ENCODE data around the gene PLEKHO1.

The PLEKHO1 gene

DNA sequence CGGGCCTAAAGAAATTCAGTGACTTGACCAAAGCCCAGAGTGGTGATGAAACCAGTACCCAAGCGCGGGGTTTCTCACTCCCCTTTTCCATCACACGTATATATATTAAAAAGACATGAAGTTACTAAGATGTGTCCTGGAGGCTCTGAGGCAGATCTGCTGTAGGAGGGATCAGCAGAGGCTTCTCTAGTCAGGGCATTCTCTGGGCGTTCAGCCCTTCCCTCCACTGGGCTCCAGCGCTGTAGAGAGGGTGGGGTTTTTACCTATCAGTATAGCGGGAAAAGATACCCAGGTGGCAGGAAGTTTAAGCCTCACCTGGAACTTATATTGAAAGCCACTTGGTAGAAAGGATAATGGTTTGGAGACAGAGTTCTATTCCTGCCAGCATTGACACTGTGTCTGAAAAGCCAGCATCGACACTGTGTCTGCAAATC is 862 bp upstream of the PLEKHO1 start:
- TF ChIP-seq, protein P1, sequence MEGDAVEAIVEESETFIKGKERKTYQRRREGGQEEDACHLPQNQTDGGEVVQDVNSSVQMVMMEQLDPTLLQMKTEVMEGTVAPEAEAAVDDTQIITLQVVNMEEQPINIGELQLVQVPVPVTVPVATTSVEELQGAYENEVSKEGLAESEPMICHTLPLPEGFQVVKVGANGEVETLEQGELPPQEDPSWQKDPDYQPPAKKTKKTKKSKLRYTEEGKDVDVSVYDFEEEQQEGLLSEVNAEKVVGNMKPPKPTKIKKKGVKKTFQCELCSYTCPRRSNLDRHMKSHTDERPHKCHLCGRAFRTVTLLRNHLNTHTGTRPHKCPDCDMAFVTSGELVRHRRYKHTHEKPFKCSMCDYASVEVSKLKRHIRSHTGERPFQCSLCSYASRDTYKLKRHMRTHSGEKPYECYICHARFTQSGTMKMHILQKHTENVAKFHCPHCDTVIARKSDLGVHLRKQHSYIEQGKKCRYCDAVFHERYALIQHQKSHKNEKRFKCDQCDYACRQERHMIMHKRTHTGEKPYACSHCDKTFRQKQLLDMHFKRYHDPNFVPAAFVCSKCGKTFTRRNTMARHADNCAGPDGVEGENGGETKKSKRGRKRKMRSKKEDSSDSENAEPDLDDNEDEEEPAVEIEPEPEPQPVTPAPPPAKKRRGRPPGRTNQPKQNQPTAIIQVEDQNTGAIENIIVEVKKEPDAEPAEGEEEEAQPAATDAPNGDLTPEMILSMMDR (IDR thresholded peaks at IDR 0.05; ENCODE audit: borderline replicate concordance, insufficient read depth, low read depth, low read length): no peak
- peak overlapping the region; percentile 95 for H3K4me3 ChIP-seq (ENCODE audit: low read depth, low read length)

DNA sequence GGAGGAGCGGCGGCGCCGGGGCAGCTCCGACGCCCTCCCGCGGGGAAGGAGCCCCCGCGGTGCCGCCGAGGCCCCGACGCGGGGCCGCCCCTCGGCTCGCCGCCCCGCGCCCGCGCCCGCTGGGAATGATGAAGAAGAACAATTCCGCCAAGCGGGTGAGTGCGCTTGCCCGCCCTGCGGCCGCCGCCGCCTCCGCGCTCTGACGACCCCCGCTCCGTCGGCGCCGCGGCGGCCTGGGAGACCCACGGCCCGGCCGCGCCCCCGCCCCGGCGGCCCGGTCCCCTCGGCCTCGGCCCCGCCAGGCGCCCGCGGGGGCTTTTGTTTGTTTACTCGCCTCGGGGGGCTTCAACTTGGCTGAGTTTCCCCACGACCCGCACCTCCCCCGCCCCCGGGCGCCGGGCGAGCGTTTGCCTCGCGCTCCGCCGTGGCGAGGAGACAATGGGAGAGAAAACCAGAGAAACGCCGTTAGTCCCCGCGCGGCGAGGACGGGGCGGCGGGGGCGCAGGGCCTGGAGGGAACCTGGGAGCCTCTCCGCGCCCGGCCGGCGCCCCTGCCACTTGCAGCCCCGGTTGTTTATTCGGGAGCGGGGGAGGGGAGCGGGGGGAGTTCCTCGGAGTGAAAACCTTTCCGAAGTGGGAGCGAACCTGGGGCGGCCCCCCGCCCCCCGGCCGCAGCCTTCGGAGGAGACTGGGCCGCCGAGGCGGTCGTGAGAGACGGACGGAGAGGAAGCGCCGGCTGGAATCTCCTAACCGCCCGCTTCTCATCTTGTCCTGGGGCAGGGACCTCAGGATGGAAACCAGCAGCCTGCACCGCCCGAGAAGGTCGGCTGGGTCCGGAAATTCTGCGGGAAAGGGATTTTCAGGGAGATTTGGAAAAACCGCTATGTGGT is 661 bp downstream of the PLEKHO1 start:
- peak overlapping the region; percentile 95 for H3K4me3 ChIP-seq (ENCODE audit: low read depth, low read length)
- TF ChIP-seq, protein P1 (IDR thresholded peaks at IDR 0.05; ENCODE audit: borderline replicate concordance, insufficient read depth, low read depth, low read length): no peak

DNA sequence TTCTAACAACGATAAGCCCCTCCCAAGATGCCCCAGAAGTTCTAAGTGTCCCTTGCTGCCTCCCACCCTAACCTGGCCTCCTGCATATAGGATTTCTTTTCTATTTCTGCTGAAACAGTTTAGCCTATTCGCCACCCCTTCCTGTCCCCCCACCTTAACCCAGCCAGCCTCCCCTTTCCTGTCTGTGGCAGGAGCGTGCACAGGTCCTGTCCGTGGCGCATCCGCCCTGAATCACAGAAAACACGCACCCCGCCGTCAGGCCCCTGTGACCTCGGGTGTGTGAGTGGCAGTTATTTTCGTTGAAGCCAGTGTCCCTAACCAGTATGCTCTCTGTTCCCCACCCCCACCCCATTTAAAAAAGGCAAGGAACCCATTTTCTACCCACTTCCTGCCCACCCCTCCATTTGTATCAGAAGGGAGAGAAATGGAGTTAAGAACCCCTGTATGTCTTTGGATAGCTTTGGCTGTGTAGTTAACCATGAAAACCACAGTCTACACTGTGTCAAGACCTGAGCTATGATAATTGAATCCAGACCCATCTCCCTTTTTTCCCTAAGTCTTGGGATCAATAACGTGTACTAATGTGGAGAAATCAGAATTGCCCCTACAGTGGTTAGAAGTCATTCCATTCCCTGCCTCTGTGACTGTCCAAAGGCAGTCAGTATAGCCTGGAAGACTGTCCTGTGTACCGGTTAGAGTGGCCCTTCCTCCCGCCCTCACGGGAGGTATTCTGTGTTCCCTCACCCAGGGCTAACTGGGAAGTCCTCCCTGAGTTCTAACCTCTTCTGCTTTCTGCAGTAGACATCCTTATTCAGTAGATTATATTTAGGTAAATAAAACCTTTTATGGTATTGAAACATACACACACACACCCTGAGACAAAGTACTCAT is 1.8 kb downstream of the PLEKHO1 start:
- TF ChIP-seq, protein P1 (IDR thresholded peaks at IDR 0.05; ENCODE audit: borderline replicate concordance, insufficient read depth, low read depth, low read length): no peak
- H3K4me3 ChIP-seq (ENCODE audit: low read depth, low read length): peak overlapping the region; percentile 95

DNA sequence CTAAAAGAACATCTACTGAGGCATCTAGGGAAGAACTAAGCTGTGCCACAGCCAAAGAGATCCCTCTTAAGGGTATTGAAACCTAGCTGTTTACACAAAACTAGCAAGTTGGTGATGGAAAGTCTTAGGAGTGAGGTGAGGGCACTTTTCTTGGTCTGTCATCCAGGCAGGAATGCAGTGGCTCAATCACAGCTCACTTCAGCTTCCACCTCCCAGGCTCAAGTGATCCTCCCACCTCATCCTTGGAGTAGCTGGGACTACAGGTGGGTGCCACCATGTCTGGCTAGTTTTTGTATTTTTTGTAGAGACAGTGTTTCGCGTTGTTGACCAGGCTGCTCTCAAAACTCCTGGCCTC is 2.4 kb downstream of the PLEKHO1 start:
- H3K4me3 ChIP-seq (ENCODE audit: low read depth, low read length): peak overlapping the region; percentile 95
- TF ChIP-seq, protein P1 (IDR thresholded peaks at IDR 0.05; ENCODE audit: borderline replicate concordance, insufficient read depth, low read depth, low read length): no peak

DNA sequence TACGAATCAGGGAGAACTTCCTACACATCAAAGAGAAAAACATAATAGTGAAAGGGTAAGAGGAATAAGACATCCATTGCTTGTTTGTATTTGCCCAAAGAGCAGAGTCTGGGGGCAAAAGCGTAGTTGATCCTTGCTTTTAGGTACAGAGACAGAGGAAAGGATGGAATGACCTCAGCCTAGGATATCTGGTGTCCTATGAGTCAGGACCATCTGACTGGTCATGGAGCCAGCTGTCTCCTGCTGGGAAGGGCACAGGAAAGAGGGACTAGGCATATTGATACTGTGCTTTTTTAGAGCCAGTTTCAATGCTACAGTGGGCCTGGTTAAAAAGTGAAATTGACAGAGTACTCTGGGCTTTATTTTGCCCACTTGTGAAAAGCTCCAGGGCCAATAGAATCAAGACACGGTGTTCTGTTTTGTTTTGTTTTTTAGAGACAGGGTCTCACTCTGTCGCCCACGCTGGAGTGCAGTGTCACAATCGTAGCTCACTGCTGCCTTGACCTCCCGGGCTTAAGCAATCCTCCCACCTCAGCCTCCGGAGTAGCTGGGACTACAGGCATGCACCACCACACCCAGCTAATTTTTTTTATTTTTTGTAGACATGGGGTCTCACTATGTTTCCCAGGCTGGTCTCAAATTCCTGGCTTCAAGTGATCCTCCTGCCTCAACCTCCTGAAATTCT is 3.2 kb downstream of the PLEKHO1 start:
- no peak overlapping the region for H3K4me3 ChIP-seq (ENCODE audit: low read depth, low read length)
- TF ChIP-seq, protein P1 (IDR thresholded peaks at IDR 0.05; ENCODE audit: borderline replicate concordance, insufficient read depth, low read depth, low read length): no peak

DNA sequence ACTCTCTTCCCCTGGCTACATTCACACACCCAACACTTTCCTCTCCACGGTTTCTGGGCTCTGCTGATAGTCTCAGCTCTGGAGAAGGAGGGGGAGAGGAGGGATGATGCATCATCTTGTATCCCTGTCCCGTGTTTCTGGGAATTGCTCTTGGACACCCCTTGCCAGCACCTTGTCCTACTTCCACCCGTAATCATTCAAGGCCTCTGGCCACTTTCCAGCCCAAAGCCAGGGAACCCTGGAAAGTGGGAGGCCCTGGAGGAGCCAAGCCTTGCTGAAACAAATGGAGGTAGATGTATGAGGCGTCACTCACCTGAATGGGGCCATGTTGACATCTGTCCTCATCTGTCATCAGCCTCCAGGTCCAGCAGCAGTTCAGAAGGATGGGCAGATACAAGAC is 4.4 kb downstream of the PLEKHO1 start:
- peak overlapping the region; percentile 2 for H3K4me3 ChIP-seq (ENCODE audit: low read depth, low read length)
- TF ChIP-seq, protein P1 (IDR thresholded peaks at IDR 0.05; ENCODE audit: borderline replicate concordance, insufficient read depth, low read depth, low read length): no peak

All from GM12875 (cell line).